ENCODE data around the gene NKAIN1.

DNA sequence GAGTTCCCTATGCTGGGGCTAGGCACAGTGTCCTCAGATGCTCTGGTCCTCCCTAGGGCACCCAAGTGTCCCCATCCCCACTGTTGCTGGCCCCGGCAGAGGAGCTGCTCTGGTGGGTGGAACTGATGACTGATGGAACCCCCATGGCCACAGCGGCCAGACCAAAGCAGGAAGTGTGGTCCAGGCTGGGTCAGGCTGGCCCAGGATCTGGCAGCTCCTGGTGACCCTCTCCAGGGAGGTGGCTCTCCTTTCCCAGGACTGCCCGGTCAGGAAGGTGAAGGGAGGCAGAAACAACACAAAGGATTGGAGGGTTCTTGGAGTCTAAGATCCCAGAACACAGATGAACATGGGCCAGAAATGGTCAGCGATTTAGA, 1.1 kb downstream of the NKAIN1 start:
- TF ChIP-seq EP300 (IDR thresholded peaks at IDR 0.05): no peak
- TF ChIP-seq CTCF (IDR thresholded peaks at IDR 0.05): no peak
- no peak for TF ChIP-seq POLR2A (IDR thresholded peaks at IDR 0.05)
